Measurements from ENCODE around the gene CAV2.

- TF ChIP-seq, protein P1, sequence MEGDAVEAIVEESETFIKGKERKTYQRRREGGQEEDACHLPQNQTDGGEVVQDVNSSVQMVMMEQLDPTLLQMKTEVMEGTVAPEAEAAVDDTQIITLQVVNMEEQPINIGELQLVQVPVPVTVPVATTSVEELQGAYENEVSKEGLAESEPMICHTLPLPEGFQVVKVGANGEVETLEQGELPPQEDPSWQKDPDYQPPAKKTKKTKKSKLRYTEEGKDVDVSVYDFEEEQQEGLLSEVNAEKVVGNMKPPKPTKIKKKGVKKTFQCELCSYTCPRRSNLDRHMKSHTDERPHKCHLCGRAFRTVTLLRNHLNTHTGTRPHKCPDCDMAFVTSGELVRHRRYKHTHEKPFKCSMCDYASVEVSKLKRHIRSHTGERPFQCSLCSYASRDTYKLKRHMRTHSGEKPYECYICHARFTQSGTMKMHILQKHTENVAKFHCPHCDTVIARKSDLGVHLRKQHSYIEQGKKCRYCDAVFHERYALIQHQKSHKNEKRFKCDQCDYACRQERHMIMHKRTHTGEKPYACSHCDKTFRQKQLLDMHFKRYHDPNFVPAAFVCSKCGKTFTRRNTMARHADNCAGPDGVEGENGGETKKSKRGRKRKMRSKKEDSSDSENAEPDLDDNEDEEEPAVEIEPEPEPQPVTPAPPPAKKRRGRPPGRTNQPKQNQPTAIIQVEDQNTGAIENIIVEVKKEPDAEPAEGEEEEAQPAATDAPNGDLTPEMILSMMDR (conservative IDR thresholded peaks at IDR 0.05 in 1 of 2, IDR thresholded peaks at IDR 0.05 in 1 of 2; ENCODE audit: low read depth in 1 of 2, low read length in 2 of 2), result no peak
- no peak for TF ChIP-seq EZH2 (IDR thresholded peaks at IDR 0.05; ENCODE audit: low read length, missing control alignments)
Observed at GRCh38 chr7:116540743-116541142, 41.2 kb downstream of the CAV2 start.
